Karpas-422 (cell line): ENCODE measurements around the gene PALMD. TPM values are rescaled to one million over a fixed set of nuclear protein-coding genes. Genes with fewer than 3 reads are reported as not detected.

Source experiments
- DNase-seq: peaks from one replicate; pipeline ENCODE4 v3.0.0-alpha.2; 2015
- H2AFZ ChIP-seq: fragments of 200-600 bp; sonication (generic); 2 replicates; pipeline ENCODE4 v1.6.1; 2014; ENCODE audit warnings: antibody characterized with exemption, low read length, mixed read lengths
- H3K27ac ChIP-seq: fragments of 200-600 bp; sonication (generic); 2 replicates; pipeline ENCODE4 v1.5.1; 2014; ENCODE audit warnings: mild to moderate bottlenecking, low read length, moderate library complexity
- H3K27me3 ChIP-seq: fragments of 200-600 bp; sonication (generic); 2 replicates; pipeline ENCODE4 v1.6.1; 2014; ENCODE audit warnings: low read length, mixed read lengths
- H3K36me3 ChIP-seq: fragments of 200-600 bp; sonication (generic); 2 replicates; pipeline ENCODE4 v1.6.1; 2014; ENCODE audit warnings: low read length, mixed read lengths; ENCODE audit not compliant: insufficient read depth
- H3K4me1 ChIP-seq: fragments of 200-600 bp; sonication (generic); 2 replicates; pipeline ENCODE4 v1.6.1; 2014; ENCODE audit warnings: mild to moderate bottlenecking, low read length, mixed read lengths
- H3K4me2 ChIP-seq: fragments of 200-600 bp; sonication (generic); 2 replicates; pipeline ENCODE4 v1.6.1; 2014; ENCODE audit warnings: low read length, low read depth, mild to moderate bottlenecking; ENCODE audit not compliant: poor library complexity, severe bottlenecking
- H3K4me3 ChIP-seq: fragments of 200-600 bp; sonication (generic); 2 replicates; pipeline ENCODE4 v1.5.1; 2014; ENCODE audit warnings: mild to moderate bottlenecking, antibody characterized with exemption, low read length, mixed read lengths
- H3K79me2 ChIP-seq: fragments of 200-600 bp; sonication (generic); 2 replicates; pipeline ENCODE4 v1.6.1; 2014; ENCODE audit warnings: mild to moderate bottlenecking, low read length, mixed read lengths
- H3K9ac ChIP-seq: fragments of 200-600 bp; sonication (generic); 2 replicates; pipeline ENCODE4 v1.6.0; 2014; ENCODE audit warnings: low read length
- H3K9me2 ChIP-seq: fragments of 200-600 bp; sonication (generic), shearing (Covaris generic); replicated peaks from 2 replicates; pipeline ENCODE4 v1.6.0; 2014; ENCODE audit warnings: mild to moderate bottlenecking, low read length, moderate library complexity; ENCODE audit not compliant: insufficient read depth
- H3K9me3 ChIP-seq: fragments of 300-700, 200-600 bp; sonication (generic); 2 replicates; pipeline ENCODE4 v1.6.1; 2014; ENCODE audit warnings: low read length, mixed read lengths
- H4K20me1 ChIP-seq: fragments of 200-600 bp; sonication (generic); 2 replicates; pipeline ENCODE4 v1.6.1; 2014; ENCODE audit warnings: mild to moderate bottlenecking, antibody characterized with exemption, low read length, low read depth; ENCODE audit not compliant: insufficient read depth
- total RNA-seq: library from RNA; depleted of rRNA; stranded (reverse); fragments of >200 nt; shearing (Covaris generic); gene quantifications from 2 replicates; pipeline ENCODE4 v1.2.3, GENCODE V29; 2014; ENCODE audit warnings: low replicate concordance

The PALMD gene
- total RNA-seq, 1 experiment from 2014 or later: not detected

DNA sequence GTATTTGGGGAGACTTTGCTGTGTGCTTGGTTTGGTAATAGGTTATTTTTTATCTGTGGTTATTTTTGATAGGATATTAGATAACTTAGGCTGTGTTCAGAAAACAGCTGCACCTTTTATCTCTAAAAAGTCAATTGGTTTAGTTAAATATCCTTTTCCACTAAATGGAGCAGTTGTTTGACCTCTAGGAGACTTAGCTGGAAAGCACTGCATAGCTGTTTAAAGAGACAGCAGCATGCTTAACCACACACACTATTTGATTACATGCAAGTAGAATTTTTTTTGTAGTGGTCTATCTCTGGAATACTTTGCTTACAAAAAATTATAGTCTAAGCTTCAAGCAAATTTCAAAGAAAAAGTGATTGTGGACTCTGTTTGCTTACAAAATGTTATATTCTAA is 6.5 kb upstream of the PALMD start:
- H3K9me3 ChIP-seq: no peaks in the 10 kb centered on the region
- no peaks in the 10 kb centered on the region for H3K79me2 ChIP-seq
- no peak overlapping the region for H3K4me2 ChIP-seq
- H3K27ac ChIP-seq: no peak overlapping the region
- H3K36me3 ChIP-seq: no peaks in the 10 kb centered on the region
- no peaks in the 10 kb centered on the region for H4K20me1 ChIP-seq
- H3K27me3 ChIP-seq: no peaks in the 10 kb centered on the region
- no peak for DNase-seq
- no peaks in the 10 kb centered on the region for H3K4me1 ChIP-seq
- no peaks in the 10 kb centered on the region for H3K9me2 ChIP-seq
- no peak overlapping the region for H3K9ac ChIP-seq
- H3K4me3 ChIP-seq: no peak overlapping the region
- H2AFZ ChIP-seq: no peak overlapping the region

DNA sequence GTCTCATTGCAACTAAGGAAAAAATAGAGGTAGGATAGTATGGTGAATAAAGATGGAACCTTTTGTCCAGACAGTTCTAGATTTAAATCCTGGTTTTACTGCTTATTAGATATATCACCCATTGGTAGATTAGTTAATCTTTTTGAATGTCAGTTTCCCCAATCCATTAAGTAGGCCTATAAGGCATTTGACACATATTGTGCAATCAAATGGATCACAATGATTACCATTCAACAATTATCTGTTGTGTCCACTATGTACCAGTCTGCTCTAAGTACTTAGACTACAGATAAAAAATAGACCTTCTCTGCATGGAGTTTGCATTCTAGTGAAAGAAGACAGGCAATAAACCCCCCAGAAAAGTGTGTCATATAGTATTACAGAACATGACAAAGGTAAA is 6.0 kb upstream of the PALMD start:
- Histone ChIP-seq H4K20me1 (no peaks in the 10 kb centered on the region), H3K4me2 (no peak overlapping the region), H3K9me3 (no peaks in the 10 kb centered on the region), H3K9ac (no peak overlapping the region), H3K4me3 (no peak overlapping the region), H3K27me3 (no peaks in the 10 kb centered on the region), H3K36me3 (no peaks in the 10 kb centered on the region), H2AFZ (no peak overlapping the region), H3K79me2 (no peaks in the 10 kb centered on the region), H3K4me1 (no peaks in the 10 kb centered on the region), H3K9me2 (no peaks in the 10 kb centered on the region), H3K27ac (no peak overlapping the region)
- no peak for DNase-seq

DNA sequence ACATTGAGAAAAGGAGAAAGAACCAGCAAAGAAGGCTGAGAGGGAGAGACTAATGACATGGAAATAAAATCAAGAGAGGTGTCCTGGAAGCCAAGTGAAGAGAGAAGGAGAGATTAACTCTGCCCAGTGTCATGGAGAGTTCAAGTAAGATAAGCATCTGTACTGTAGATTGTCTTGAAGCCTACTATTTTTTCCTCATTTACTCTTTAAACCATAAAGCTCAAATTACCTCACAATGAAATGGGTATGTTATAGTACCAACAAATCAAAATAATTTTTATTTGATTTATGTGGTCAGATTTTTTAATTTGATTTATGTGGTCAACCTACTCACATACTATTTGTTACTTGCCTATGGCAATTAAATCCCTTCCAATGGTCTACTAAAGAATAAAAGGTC is 5.2 kb upstream of the PALMD start:
- Histone ChIP-seq H4K20me1 (no peaks in the 10 kb centered on the region), H3K27ac (no peak overlapping the region), H3K27me3 (no peaks in the 10 kb centered on the region), H3K9me2 (no peaks in the 10 kb centered on the region), H3K4me1 (no peaks in the 10 kb centered on the region), H3K9ac (no peak overlapping the region), H2AFZ (no peak overlapping the region), H3K36me3 (no peaks in the 10 kb centered on the region), H3K9me3 (no peaks in the 10 kb centered on the region), H3K4me2 (no peak overlapping the region), H3K4me3 (no peak overlapping the region), H3K79me2 (no peaks in the 10 kb centered on the region)
- no peak for DNase-seq

DNA sequence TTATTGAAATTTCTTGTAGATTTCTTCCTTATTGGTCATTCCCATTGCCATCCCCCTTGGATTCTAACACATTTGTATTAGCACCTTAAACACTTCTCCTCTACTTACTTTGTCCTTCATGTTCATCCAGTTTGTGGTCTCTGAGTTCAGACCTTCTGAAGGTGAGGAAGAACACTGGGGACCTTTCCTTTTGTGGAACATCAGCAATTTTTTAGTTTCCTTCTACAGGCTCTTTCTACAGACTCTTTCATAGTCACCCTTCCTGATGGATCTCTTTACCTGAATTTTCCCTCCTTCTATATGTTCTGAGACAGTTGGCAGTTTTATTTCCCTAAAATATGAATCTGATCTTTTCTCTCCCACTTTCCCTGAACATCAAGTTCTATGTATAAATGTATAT is 4.4 kb upstream of the PALMD start:
- DNase-seq: no peak
- H3K9me2 ChIP-seq: no peaks in the 10 kb centered on the region
- no peak overlapping the region for H3K4me2 ChIP-seq
- H3K36me3 ChIP-seq: no peaks in the 10 kb centered on the region
- no peaks in the 10 kb centered on the region for H3K4me1 ChIP-seq
- no peak overlapping the region for H3K4me3 ChIP-seq
- H2AFZ ChIP-seq: no peak overlapping the region
- H3K79me2 ChIP-seq: no peaks in the 10 kb centered on the region
- no peaks in the 10 kb centered on the region for H3K27me3 ChIP-seq
- H4K20me1 ChIP-seq: no peaks in the 10 kb centered on the region
- no peaks in the 10 kb centered on the region for H3K9me3 ChIP-seq
- no peak overlapping the region for H3K9ac ChIP-seq
- no peak overlapping the region for H3K27ac ChIP-seq

DNA sequence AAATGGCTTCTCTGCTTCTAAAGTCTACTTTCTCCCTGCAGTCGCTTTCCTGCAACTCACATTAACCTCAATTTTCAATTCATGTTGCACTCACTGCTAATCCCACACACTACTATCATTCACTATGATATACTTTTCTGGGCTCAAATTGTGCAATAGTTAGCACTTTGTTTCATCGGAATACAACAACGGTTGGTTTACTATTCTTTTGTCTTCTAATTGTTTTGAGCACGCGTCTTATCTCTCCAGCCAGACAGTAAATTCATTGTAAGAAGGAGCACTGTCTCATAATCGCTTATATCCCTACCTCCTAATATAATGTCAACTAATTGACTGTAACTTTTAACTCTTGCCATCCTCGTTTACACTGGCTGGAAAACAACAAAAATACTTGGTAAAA is 3.9 kb upstream of the PALMD start:
- H3K9me3 ChIP-seq: no peaks in the 10 kb centered on the region
- H3K79me2 ChIP-seq: no peaks in the 10 kb centered on the region
- DNase-seq: no peak
- H2AFZ ChIP-seq: no peak overlapping the region
- no peak overlapping the region for H3K27ac ChIP-seq
- H4K20me1 ChIP-seq: no peaks in the 10 kb centered on the region
- H3K27me3 ChIP-seq: no peaks in the 10 kb centered on the region
- H3K4me3 ChIP-seq: no peak overlapping the region
- no peaks in the 10 kb centered on the region for H3K36me3 ChIP-seq
- no peak overlapping the region for H3K4me2 ChIP-seq
- no peak overlapping the region for H3K9ac ChIP-seq
- H3K4me1 ChIP-seq: no peaks in the 10 kb centered on the region
- H3K9me2 ChIP-seq: no peaks in the 10 kb centered on the region

DNA sequence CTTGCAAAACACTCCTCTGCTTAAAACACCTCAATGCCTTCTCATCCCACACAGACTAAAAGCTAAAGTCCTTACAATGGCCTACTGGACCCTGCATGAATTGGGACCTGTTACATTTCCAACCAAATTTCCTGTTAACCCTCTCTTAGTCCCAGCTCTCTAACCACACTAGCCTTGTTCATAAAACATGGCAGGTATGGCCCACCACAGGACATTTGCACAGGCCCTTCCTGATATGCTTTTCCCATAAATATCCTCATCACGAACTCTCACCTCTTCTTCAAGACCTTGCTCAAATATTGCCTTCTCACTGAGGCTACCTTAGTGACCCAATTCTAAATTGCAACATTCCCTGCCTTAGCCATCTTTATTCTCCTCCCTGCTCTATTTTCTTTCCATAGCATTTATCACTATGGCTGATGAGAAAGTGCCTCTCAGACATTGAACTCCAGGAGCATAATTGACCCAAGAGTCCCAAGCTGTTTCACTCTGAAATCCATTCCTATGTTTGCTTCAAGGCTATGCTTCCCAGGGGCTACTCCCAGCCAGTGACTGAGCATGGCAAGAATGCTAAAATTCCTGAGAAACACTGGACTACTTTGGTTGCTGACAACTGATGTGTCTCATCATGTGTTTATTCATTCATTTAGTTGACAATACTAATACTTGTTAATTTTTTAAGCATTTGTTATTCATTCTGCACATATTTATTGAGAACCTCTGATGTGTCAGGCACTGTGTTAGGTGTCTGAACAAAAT is 2.7 kb upstream of the PALMD start:
- Histone ChIP-seq H3K9me3 (no peaks in the 10 kb centered on the region), H3K4me1 (no peaks in the 10 kb centered on the region), H3K27me3 (no peaks in the 10 kb centered on the region), H3K4me3 (no peak overlapping the region), H3K4me2 (no peak overlapping the region), H4K20me1 (no peaks in the 10 kb centered on the region), H3K36me3 (no peaks in the 10 kb centered on the region), H3K9ac (no peak overlapping the region), H2AFZ (no peak overlapping the region), H3K9me2 (no peaks in the 10 kb centered on the region), H3K27ac (no peak overlapping the region), H3K79me2 (no peaks in the 10 kb centered on the region)
- no peak for DNase-seq

DNA sequence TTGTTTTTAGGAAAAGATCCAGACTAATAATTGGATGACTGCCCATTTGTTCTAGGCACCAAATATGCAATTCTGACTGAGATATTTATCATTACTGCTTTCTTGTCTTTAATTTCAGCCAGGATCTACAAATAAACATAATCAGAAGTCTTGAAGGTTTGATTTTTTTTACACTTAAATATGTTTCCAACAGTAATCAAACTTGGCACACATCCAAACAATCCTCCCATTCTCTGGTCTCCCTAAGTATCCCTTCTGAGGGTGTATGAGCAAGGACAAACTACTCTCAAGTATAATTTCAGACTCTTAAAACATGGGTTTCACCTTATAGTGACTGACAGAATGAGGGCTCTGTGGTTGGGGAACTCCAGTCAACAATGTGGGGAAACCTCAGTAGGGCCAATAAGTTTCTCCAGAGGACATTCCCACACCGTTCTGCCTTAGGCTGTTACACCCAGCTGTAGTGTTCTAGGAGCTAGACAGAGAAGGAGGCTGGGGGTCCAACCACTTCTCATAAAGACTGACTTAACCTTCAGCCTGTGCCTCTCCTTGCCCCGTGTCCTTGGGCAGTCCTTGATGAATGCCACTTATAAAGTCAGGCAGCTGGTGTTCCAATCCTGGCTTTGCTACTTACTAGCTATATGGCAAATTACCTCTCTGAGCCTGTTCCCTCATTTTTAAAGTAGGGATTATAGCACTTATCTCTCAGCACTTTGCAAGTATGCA is 1.5 kb upstream of the PALMD start:
- Histone ChIP-seq H4K20me1 (no peaks in the 10 kb centered on the region), H3K79me2 (no peaks in the 10 kb centered on the region), H3K4me3 (no peak overlapping the region), H2AFZ (no peak overlapping the region), H3K4me1 (no peaks in the 10 kb centered on the region), H3K9me2 (no peaks in the 10 kb centered on the region), H3K36me3 (no peaks in the 10 kb centered on the region), H3K9ac (no peak overlapping the region), H3K27me3 (no peaks in the 10 kb centered on the region), H3K9me3 (no peaks in the 10 kb centered on the region), H3K4me2 (no peak overlapping the region), H3K27ac (no peak overlapping the region)
- DNase-seq: no peak

DNA sequence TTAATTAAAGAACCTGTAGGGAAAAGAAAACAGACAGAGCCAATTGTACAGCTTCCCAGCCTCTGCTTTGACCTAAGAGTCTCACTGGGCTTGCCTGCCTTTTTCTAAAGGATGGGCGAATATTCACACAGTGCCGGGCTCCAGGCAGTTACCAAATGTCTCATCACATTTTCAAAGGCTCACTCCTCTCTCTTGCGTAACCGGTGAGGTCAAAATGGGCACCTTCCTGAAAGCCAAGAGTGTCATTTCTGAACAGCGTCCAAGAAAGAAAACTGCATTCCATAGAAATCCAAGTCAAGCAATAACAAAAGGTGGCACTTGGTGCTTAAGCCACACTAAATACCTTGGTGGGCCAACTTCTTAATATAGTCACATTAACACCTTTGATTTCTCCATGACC is 710 bp upstream of the PALMD start:
- no peak overlapping the region for H3K4me3 ChIP-seq
- H3K4me2 ChIP-seq: no peak overlapping the region
- no peaks in the 10 kb centered on the region for H3K9me2 ChIP-seq
- no peaks in the 10 kb centered on the region for H3K79me2 ChIP-seq
- no peak overlapping the region for H2AFZ ChIP-seq
- H3K9me3 ChIP-seq: no peaks in the 10 kb centered on the region
- H4K20me1 ChIP-seq: no peaks in the 10 kb centered on the region
- no peak overlapping the region for H3K9ac ChIP-seq
- H3K4me1 ChIP-seq: peaks cover 5% of the 10 kb centered on the region
- H3K27ac ChIP-seq: no peak overlapping the region
- DNase-seq: no peak
- no peaks in the 10 kb centered on the region for H3K36me3 ChIP-seq
- H3K27me3 ChIP-seq: no peaks in the 10 kb centered on the region
